Type B pancreatic cell (in vitro differentiated cells): Measurements from ENCODE around the gene TSPAN7. TPM values are rescaled to one million over a fixed set of nuclear protein-coding genes. Genes with fewer than 3 reads are reported as not detected.

Source experiments
- DNase-seq: peaks from one replicate; pipeline ENCODE4 v3.0.0; 2021; ENCODE audit warnings: mixed read lengths; ENCODE audit not compliant: unreplicated experiment; ENCODE audit errors: extremely low spot score
- H3K27ac Mint-ChIP-seq: 2 replicates; pipeline ENCODE4 v1.8.0; 2021; ENCODE audit warnings: mild to moderate bottlenecking, mixed read lengths
- H3K27me3 Mint-ChIP-seq: 2 replicates; pipeline ENCODE4 v1.8.0; 2021; ENCODE audit warnings: mixed read lengths
- H3K36me3 Mint-ChIP-seq: 2 replicates; pipeline ENCODE4 v1.8.0; 2021; ENCODE audit warnings: mixed read lengths
- H3K4me1 Mint-ChIP-seq: one replicate; pipeline ENCODE4 v1.8.0; 2021; ENCODE audit warnings: mixed read lengths; ENCODE audit not compliant: unreplicated experiment
- H3K4me3 Mint-ChIP-seq: 2 replicates; pipeline ENCODE4 v1.8.0; 2021; ENCODE audit warnings: mild to moderate bottlenecking, mixed read lengths
- H3K9me3 Mint-ChIP-seq: 2 replicates; pipeline ENCODE4 v1.8.0; 2021; ENCODE audit warnings: mixed read lengths
- CTCF ChIP-seq: fragments of 200-600 bp; sonication (generic); conservative IDR thresholded peaks from 2 replicates; pipeline ENCODE4 v1.5.0; 2021; ENCODE audit warnings: antibody characterized with exemption, mild to moderate bottlenecking
- total RNA-seq: library from RNA; stranded (reverse); gene quantifications from 2 replicates; pipeline ENCODE4 v1.2.1, GENCODE V29; 2021; ENCODE audit warnings: low replicate concordance

TSPAN7 gene
- total RNA-seq, 1 donor from 2014 or later = 21.8 TPM

GRCh38 chrX:38634665-38635064 is 73.3 kb downstream of the TSPAN7 start:
- Mint-ChIP-seq H3K27me3 (no peaks in the 10 kb centered on the region), H3K27ac (no peak overlapping the region), H3K36me3 (no peaks in the 10 kb centered on the region), H3K4me3 (no peak overlapping the region), H3K9me3 (no peaks in the 10 kb centered on the region), H3K4me1 (no peaks in the 10 kb centered on the region)
- TF ChIP-seq CTCF = no peak
- DNase-seq = no peak

- TF ChIP-seq CTCF = no peak
- no peaks in the 10 kb centered on the region for H3K36me3 Mint-ChIP-seq
- no peaks in the 10 kb centered on the region for H3K9me3 Mint-ChIP-seq
- DNase-seq = no peak
- no peaks in the 10 kb centered on the region for H3K4me1 Mint-ChIP-seq
- H3K27me3 Mint-ChIP-seq = no peaks in the 10 kb centered on the region
- H3K4me3 Mint-ChIP-seq = no peak overlapping the region
- no peak overlapping the region for H3K27ac Mint-ChIP-seq
Measured at GRCh38 chrX:38636949-38637819, 75.8 kb downstream of the TSPAN7 start.

- no peaks in the 10 kb centered on the region for H3K4me1 Mint-ChIP-seq
- no peak overlapping the region for H3K4me3 Mint-ChIP-seq
- no peaks in the 10 kb centered on the region for H3K27me3 Mint-ChIP-seq
- no peak overlapping the region for H3K27ac Mint-ChIP-seq
- DNase-seq = no peak
- H3K9me3 Mint-ChIP-seq = no peaks in the 10 kb centered on the region
- TF ChIP-seq CTCF = no peak
- H3K36me3 Mint-ChIP-seq = no peaks in the 10 kb centered on the region
Measured at GRCh38 chrX:38638952-38639529, 77.7 kb downstream of the TSPAN7 start.

- H3K9me3 Mint-ChIP-seq = no peaks in the 10 kb centered on the region
Measured at GRCh38 chrX:38639730-38640129, 78.4 kb downstream of the TSPAN7 start.

GRCh38 chrX:38641197-38641596 is 79.9 kb downstream of the TSPAN7 start:
- TF ChIP-seq CTCF = no peak
- no peak for DNase-seq
- Mint-ChIP-seq H3K36me3 (no peaks in the 10 kb centered on the region), H3K27me3 (no peaks in the 10 kb centered on the region), H3K27ac (no peak overlapping the region), H3K4me1 (no peaks in the 10 kb centered on the region), H3K4me3 (no peak overlapping the region), H3K9me3 (no peaks in the 10 kb centered on the region)

More at GRCh38 chrX:38639730-38640129, 78.4 kb downstream of the TSPAN7 start:
- Mint-ChIP-seq H3K27me3 (no peaks in the 10 kb centered on the region), H3K4me3 (no peak overlapping the region), H3K27ac (no peak overlapping the region), H3K4me1 (no peaks in the 10 kb centered on the region), H3K36me3 (no peaks in the 10 kb centered on the region)
- no peak for TF ChIP-seq CTCF
- no peak for DNase-seq
